Mucosa of stomach (tissue), 1 donor: ENCODE measurements around the gene UIMC1.

Source experiments
- H3K27me3 ChIP-seq: one replicate; pipeline ENCODE4 v1.7.0; 2013; ENCODE audit warnings: mild to moderate bottlenecking, low read length; ENCODE audit not compliant: control insufficient read depth, insufficient read depth
- H3K36me3 ChIP-seq: one replicate; pipeline ENCODE4 v1.7.0; 2013; ENCODE audit warnings: low read length; ENCODE audit not compliant: control insufficient read depth, insufficient read depth
- H3K4me1 ChIP-seq: one replicate; pipeline ENCODE4 v1.7.0; 2013; ENCODE audit warnings: mild to moderate bottlenecking, low read length; ENCODE audit not compliant: control insufficient read depth, insufficient read depth
- H3K4me3 ChIP-seq: one replicate; pipeline ENCODE4 v1.7.0; 2013; ENCODE audit warnings: low read length
- H3K9ac ChIP-seq: one replicate; pipeline ENCODE4 v1.7.0; 2013; ENCODE audit warnings: mild to moderate bottlenecking, low read length, moderate library complexity
- H3K9me3 ChIP-seq: one replicate; pipeline ENCODE4 v1.7.0; 2013; ENCODE audit warnings: mild to moderate bottlenecking, low read length, moderate library complexity; ENCODE audit not compliant: control insufficient read depth
- donor health status: Pancreatic carcinoma.

The UIMC1 gene

DNA sequence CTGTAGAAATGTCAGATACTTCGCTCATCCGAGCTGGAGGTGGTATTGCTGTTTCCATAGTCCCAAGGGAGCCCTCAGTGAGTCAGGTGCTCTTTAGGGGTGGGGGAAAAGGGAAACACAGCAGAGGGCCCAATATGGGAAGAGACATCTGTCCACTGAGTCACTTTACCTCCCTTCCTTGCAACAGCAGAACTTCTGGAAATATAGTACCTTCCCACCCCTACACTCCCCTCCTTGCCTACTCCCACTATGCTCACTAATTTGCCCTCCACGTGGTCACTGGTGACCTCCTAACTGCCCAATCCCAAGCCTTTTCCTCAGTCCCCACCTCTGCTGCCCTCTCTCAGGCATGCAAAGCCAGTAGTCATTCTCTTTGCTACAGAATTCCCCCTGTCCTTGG is 109.3 kb downstream of the UIMC1 start:
- no peak overlapping the region for H3K4me3 ChIP-seq
- no peaks in the 10 kb centered on the region for H3K4me1 ChIP-seq
- no peaks in the 10 kb centered on the region for H3K27me3 ChIP-seq

DNA sequence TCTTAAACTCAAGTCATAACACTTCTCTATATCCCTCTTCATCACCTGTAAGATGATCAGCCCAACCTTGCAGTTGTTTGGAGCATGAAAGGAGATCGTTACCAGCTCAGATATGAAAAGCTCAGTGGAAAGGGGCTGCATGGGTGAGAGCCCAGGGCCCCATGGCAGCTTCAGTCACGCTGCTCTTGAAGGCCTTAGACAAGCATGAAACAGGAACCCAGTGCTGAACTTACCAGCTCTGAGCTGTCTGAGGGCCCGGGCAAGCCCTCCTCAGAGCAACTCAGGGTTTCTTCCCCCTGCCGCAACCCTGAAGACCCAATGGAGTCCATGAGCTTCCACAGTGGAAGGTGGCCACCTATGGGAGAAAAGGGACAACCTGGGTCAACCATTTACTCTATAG is 110.7 kb downstream of the UIMC1 start:
- Histone ChIP-seq H3K4me1 (no peaks in the 10 kb centered on the region), H3K36me3 (no peaks in the 10 kb centered on the region), H3K9me3 (no peaks in the 10 kb centered on the region), H3K9ac (no peak overlapping the region), H3K27me3 (no peaks in the 10 kb centered on the region), H3K4me3 (no peak overlapping the region)

More for the DNA sequence above, 109.3 kb downstream of the UIMC1 start:
- no peaks in the 10 kb centered on the region for H3K36me3 ChIP-seq
- no peaks in the 10 kb centered on the region for H3K9me3 ChIP-seq
- H3K9ac ChIP-seq: no peak overlapping the region

DNA sequence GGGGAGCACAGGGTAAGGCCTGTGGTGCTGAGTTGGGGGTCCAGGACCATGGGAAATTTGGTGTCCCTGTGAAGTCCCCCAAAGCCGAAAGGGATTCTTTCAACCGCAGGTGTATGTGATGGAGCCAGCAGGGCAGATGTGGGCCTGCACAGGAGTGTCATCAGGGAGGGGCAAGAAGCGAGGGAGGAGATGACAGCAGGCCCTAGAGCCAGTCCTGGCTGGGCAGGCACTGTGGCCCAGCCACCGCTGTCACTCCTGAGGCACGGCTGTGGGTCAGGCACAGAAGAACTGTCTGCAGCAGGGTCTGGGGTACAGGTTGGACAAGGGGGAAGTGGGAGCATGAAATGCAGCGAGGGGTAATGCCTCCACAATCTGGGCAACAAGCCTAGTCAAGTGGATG is 112.3 kb downstream of the UIMC1 start:
- H3K36me3 ChIP-seq: no peaks in the 10 kb centered on the region
- H3K4me1 ChIP-seq: no peaks in the 10 kb centered on the region
- H3K9ac ChIP-seq: no peak overlapping the region
- H3K27me3 ChIP-seq: no peaks in the 10 kb centered on the region
- no peaks in the 10 kb centered on the region for H3K9me3 ChIP-seq
- no peak overlapping the region for H3K4me3 ChIP-seq

DNA sequence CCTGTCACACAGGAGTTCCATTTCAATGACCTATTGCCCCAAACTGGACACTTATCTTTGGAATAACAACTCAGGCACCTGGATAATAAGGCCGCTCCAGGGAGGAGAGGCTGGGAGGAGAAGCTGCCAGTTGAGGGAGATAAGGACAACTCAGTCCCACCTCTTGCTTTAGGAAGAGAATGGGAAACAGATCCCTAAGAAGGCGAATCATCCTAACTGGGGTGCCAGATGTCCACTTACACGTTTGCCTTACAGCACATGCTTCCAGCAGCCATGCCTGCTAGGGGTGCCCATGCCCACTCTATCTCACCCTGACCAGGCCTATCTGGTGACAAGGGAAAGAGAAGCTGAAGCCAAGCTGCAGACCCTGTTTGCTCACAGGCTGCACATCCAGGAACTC is 113.9 kb downstream of the UIMC1 start:
- no peaks in the 10 kb centered on the region for H3K36me3 ChIP-seq
- H3K27me3 ChIP-seq: no peaks in the 10 kb centered on the region
- no peaks in the 10 kb centered on the region for H3K4me1 ChIP-seq
- H3K4me3 ChIP-seq: no peak overlapping the region
- no peaks in the 10 kb centered on the region for H3K9me3 ChIP-seq
- H3K9ac ChIP-seq: no peak overlapping the region

DNA sequence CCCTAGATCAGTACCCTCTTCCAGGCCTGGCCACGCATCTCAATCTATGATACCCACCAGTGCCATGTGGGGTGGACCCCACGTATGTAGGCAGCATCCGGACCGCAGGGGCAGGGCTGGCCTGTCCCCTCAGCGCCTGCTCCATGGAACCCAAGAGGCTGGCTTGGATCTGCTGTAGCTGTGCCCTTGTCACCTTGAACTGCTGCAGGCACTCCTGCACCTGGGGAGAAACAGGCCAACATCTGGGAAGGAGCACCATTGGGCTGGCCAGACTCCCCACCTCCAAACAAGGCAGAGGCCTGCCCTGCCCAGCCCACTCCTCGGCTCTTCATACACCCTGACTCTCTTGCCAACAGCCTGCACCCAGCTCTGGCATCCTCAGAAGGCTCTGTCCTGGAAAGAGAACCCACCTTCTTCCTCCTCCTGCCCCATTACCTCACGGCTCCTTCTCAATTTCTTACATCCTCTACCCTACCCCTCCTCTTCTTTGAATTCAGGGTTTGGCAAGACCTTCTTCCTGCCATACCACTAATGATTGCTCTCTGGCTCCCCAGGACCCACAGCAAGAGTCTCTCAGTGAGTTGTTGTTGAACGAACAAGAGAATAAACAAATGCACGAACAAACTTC is 115.1 kb downstream of the UIMC1 start:
- H3K9ac ChIP-seq: no peak overlapping the region
- H3K27me3 ChIP-seq: no peaks in the 10 kb centered on the region
- H3K4me3 ChIP-seq: no peak overlapping the region
- no peaks in the 10 kb centered on the region for H3K4me1 ChIP-seq
- H3K36me3 ChIP-seq: no peaks in the 10 kb centered on the region
- no peaks in the 10 kb centered on the region for H3K9me3 ChIP-seq

DNA sequence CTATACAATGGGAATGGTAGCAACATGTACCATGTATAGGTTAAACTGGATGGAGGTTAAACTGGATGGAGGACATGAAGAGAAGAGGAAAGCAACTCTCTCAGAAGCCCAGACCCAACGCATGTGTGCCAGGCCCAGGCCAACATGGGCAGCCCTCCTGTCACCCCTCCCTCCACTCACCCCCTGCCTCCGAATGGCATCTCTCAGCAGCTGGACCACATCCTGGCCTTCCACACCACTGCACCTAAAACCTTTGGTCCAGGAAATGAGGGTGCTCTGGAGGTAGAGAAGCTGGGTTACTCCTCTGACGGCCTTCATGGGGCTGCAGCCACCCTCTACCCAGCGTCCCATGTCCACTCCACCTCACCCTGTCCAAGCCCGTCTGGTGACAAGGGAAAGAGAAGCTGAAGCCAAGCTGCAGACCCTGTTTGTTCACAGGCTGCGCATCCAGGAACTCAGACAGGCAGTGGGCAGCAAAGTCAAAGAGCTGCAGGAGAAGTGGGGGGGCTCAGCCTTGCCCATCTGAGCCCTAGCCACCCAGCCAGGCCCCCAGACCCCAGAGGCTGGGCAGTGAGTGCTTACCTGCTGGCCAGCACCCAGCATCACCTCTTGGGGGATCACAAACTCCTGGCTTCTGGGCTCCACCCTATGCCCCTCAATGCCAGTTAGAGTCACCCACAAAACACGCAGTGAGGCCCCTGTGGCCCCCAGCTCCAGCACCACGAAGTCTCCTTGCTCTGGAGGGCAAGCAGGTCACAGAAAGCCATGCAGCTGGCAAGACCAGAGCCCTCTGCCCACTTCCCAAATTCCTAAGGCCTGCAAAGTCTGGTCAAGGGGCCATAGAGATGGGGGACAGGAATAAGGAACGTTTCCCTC is 115.9 kb downstream of the UIMC1 start:
- H3K27me3 ChIP-seq: no peaks in the 10 kb centered on the region
- H3K9ac ChIP-seq: no peak overlapping the region
- H3K4me1 ChIP-seq: no peaks in the 10 kb centered on the region
- no peaks in the 10 kb centered on the region for H3K36me3 ChIP-seq
- H3K9me3 ChIP-seq: no peaks in the 10 kb centered on the region
- H3K4me3 ChIP-seq: no peak overlapping the region

DNA sequence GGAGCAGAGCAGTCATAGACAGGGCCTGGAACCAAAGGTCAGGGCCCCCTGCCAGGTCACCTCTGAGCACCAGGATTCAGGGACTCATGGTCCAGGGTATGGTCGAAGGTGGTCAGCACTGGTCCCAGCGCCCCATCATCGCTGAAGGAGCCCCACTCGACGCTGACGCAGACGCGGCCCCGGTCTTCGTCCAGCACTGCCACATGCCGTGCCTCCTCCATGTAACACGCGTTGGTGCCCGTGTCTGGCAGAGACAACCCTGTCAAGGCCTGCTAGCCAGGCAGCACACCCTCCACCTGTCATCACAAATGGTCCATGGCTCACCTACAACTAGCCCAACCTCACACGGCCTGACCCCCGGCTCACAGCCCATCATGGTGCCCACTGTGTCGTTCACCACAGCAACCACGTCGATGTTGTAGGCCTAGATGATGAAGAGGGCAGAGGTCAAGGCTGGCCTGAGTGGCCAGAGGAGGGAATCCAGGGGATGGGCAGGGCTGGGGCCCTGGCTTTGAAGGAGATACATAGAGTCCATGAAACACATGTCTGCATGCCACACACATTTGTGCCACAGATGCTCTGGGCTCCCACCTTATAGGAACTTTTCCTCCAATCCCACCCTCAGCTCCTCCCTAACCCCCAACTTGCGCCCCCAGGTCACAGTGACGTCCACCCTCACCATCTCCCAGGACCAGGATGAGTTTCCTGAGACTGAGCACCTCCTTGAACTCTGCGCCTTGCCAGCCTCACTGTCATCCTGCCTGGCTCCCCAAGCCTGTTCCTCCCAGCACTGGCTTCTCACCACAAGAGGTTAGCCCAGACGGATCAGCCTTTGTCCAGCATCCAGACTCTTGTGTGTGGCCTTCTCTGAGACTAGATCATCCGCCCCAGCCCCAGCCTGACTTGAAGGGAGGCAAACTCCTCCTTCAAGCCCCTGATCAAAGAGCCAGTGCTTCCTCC is 117.0 kb downstream of the UIMC1 start:
- H3K9ac ChIP-seq: no peak overlapping the region
- H3K4me1 ChIP-seq: no peaks in the 10 kb centered on the region
- H3K4me3 ChIP-seq: no peak overlapping the region
- no peaks in the 10 kb centered on the region for H3K36me3 ChIP-seq
- H3K27me3 ChIP-seq: no peaks in the 10 kb centered on the region
- H3K9me3 ChIP-seq: no peaks in the 10 kb centered on the region

DNA sequence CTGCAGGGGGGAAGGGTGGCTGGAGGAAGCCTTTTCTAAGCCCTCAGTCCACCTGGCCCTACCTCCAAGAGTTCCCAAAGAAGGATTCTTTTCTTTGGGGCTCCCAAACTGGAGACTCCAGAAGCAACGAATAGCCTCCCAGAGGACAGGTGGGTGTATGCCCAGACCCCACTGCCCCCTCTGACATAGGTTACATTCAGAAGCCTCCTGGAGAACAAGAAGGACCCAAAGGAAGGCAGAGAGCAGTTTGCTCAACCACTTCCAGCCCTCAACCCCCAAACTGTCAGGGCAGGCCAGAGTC is 117.8 kb downstream of the UIMC1 start:
- Histone ChIP-seq H3K4me1 (no peaks in the 10 kb centered on the region), H3K36me3 (no peaks in the 10 kb centered on the region), H3K9ac (no peak overlapping the region), H3K27me3 (no peaks in the 10 kb centered on the region), H3K9me3 (no peaks in the 10 kb centered on the region), H3K4me3 (no peak overlapping the region)

DNA sequence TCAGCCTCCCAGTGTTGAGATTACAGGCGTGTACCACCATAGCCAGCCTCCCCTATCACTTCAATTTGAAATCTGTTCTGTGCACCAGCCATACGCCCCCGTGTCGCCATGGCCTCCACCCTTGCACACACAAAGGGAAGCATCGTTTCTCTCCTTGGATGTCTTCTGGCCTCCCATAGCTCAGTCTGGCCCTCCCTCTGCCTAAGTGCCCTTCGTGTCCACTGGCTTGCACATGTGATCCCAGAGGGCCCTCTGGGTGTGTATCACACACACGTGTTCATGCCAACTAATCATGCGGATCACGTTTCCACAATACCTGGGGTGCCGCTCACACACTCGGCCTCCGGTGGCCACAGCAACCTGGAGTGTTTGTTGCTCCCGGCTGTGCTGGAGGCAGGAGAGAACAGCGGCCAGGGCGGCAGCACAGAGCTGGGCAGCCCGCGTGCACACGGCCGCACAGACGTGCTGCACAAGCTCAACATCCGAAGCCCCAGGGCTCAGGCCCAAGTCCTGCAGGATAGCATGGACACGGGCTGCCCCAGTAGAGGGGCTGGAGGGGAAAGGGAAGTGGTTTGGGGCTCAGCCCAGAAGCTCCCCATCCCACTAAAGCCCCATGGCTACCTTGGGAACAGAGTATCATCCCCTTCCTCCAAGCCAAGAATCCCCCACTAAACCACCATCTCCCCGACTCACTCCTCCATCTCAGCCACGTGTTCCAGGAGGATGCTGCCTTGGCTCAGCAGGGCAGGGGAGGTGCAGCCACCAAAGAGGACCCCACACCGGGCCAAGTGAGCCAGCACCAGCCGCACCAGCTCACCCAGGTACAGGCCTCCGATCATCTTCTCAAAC is 118.3 kb downstream of the UIMC1 start:
- no peaks in the 10 kb centered on the region for H3K27me3 ChIP-seq
- no peaks in the 10 kb centered on the region for H3K9me3 ChIP-seq
- H3K36me3 ChIP-seq: no peaks in the 10 kb centered on the region
- H3K4me3 ChIP-seq: no peak overlapping the region
- H3K9ac ChIP-seq: no peak overlapping the region
- no peaks in the 10 kb centered on the region for H3K4me1 ChIP-seq

DNA sequence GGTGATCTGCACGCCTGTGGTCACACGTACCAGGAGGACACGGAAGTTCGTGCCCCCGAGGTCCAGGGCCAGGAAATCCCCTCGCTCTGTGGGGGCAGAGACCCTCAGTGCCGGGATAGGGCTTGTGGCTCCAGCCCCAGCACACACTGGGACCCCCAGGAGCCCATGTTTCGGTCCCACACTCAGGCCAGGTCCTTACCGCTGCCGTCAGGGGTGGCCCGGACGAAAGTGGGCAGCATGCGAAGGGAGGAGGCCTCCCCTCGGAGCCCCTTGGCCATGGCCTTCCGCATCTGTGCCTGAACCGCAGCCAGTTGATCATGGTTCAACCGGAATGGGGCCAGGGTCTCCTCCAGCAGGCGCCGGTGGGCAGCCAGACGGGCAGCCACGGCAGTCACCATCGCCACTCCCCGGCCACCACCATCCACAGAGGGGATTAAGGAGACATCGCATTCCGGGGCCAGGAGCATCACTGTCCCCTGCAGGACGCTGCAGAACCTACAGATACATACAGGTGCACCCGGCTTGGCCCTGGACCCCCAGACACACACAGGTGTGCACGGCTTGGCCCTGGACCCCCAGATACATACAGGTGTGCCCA is 119.2 kb downstream of the UIMC1 start:
- Histone ChIP-seq H3K36me3 (no peaks in the 10 kb centered on the region), H3K27me3 (no peaks in the 10 kb centered on the region), H3K4me1 (no peaks in the 10 kb centered on the region), H3K4me3 (no peak overlapping the region), H3K9ac (no peak overlapping the region), H3K9me3 (no peaks in the 10 kb centered on the region)
